ENCODE measurements around the gene PRSS23.

PRSS23 gene

DNA sequence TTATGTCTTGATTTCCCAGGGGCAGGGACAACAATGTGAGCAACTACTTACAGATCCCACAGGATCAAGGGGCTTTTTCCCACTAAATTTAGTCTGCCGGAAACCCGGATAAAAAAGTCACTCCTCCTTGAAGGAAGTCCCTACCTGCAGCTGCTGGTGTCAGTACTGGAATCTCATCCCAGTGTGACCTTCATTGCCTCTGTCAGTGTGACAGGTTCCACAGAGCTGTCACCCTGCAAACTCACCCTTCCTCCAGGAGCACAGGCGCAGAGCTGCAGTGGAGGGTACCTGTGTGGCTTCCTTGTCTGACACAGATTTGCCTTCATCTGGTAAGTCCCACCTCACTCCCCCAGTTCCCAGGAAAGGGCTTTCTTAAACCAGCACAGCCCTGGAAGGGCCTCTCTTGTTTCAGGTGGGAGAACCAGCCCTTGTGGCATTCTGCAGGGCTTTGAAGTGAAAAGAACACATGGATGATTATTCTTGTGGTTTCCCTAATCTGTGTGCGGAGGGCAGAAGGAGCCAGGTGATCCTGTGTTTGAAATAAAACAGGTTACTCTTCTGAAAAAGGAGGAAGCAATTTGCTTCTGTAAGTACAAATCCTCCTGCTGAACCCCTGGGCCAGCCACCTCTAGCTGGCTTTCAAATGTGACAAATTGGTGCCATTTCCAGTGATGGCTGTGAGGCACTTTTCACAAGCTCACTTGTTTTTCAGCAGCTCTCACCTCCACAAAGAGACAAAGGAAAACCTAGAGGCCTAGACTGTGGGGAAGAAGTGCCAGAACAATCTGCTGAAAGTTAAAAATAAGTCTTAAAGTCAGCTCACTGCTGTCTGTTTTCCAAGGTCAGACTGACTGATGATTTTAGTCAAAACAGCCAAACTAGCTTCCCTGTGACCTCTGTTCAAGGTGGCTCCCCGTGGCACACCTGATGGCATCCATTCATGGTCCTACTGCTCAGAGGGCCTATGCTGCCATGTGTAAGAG lies 9.2 kb upstream of the PRSS23 start:
- no peak for DNase-seq (ENCODE audit: low read depth)

DNA sequence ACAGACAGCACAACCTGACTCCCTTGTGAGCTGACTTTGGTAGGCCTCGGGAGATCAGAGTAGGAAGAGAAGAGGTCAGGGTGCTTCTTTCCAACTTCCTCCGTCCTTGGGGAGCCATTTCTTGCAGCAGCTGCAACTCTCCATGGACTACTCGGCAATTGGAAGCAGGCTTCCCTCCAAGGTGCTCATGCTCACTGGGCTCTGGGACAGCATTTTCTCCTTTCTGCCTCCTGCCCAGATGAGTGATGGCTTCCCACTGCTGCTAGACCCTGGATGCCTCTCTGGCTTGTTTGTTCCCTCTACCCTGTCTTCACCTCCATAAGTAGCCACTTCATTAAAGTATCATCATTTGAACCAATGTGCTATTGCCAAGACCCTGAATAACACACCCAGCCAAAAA lies 8.2 kb upstream of the PRSS23 start:
- DNase-seq (ENCODE audit: low read depth), result no peak

DNA sequence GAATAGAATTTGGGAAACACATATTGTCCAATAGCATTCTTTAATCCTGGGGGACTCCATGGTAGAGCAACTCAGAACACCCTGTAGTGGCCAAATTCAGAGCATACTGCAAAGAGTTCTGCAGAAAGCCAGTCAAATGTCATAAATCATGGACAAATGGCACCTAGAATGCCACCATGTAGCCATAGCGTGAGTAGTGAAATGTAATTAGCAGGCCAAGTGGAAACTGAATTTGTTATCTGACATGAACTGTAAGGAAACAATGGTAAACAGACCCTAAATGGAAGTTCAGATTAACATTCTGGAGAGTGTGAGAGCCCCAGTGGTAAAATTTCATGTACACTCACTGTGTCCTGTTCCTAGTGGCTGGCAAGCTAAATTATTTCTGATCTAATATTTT lies 7.0 kb upstream of the PRSS23 start:
- DNase-seq (ENCODE audit: low read depth), result no peak

DNA sequence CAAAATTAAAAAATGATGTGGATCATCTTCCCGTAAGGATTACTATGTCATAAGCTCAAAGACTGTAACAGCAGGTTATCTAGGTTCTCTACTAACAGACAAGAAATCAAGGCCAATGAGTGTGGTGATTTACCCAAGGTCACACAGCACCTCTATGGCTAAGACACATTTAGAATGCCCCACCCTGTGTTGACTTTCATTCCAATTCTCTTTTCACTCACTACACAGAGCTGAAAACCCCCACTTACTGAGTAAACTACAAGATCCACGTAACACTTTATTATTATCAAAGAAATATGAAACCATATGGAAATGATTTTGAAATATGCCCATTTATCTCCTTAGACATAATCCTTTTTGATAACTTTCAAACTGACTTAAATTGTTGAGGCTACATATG lies 4.8 kb upstream of the PRSS23 start:
- no peak for DNase-seq (ENCODE audit: low read depth)

DNA sequence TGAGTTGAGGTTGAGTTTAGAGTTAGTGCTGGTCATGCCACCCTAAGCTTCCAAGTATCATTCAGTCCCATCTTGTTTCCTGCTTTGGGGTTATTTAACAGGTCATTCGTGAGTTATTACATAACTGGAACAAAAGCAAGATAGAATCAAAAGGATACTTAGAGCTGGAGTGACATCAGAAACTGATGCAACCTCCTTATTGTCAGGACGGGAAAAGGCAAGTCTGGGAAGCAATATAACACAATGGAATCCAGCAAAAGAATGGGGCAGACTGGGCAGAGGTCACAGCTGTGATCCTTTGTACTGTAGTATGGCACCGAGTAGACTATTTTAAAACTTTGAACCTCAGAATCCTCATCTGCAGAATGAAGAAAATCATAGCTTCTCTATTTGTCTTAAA lies 4.4 kb upstream of the PRSS23 start:
- DNase-seq (ENCODE audit: low read depth), result peak; percentile 59

DNA sequence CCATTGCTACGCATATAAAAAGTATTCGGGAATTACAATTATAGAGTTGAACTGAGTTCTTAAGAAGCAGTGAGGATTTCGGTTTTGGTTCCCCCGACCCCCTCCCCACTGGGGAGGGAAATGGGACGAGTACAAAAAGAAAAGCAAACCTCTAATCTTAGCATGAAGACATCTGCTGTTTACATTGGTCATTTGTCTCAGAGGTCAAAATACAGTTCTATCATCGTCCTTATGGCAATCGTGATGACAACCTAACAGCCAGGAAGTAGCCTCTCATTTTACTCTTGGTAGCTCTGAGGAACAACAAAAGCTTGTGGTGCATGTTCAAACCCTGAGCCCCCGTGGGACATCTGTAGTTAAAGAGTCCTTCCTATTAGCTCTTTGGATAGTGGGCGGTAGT lies 3.2 kb upstream of the PRSS23 start:
- DNase-seq (ENCODE audit: low read depth), result no peak

DNA sequence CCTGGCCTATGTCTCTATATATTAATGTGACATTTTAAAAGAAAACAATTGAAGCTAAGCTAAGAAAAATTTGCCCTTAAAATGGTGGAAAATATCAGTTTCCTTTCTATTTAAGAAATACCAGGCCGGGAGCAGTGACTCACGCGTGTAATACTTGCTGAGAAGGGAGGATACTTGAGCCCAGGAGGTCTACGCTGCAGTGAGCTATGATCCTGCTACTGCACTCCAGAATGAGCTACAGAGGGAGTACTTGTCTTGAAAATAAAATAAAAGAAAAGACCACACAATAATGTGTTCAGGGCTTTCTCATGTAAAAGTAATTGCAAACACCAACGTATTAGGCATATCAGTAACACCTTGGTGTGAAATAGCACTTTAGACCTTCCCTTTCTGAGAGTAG lies 1.4 kb upstream of the PRSS23 start:
- peak; percentile 90 for DNase-seq (ENCODE audit: low read depth)

DNA sequence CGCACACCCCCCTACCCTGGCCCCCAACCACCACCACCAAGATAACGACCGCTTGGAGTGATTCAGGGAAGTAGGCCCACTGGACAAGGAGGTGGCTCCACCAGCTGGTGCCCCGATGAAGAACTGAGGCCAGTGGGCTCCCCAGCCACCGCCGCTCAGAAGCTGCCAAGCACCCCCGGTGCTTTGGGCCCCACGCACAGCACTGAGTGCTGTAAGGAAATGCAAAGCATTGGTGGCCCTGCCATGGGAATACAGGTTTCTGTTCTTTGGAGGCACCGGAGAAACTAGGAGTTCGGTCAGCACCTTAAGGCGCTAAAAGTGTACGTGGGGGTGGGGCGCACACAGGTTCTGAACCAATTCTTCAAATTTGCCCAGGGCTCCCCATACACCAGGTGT lies 664 bp upstream of the PRSS23 start:
- no peak for DNase-seq (ENCODE audit: low read depth)

DNA sequence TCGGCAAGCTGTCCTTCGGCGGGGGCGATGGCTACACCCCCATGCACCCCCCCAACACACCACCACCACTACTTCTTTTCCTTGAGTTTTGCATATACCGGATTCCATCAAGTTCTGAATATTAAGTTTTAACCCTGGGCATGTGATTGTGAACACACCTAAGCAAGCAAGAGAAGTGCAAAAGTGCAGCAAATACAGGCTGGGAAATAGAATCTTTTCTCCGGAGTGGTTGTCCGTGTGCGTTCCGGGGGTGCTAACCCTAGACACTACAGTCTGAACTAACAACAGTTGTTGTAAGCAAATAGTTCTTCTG lies 574 bp downstream of the PRSS23 start:
- DNase-seq (ENCODE audit: low read depth), result no peak

DNA sequence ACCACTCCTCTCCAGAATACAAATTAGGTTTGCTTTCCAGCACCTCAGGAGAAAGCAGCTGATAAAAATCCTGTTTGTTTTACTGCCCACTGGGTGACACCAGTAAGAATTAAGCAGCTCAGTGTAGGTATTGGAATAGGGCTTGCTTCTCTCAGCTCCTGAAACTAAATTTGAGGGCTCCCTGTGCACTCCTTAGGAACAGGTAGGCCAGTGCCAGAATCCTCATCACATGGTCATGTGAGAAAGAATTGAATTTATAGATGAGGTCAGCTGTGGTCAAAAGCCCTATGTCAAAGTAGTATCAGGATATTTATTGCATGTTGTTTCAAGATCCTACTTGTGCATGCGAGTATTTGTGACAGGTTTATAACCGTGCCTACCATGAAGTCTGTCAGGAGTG lies 1.0 kb downstream of the PRSS23 start:
- DNase-seq (ENCODE audit: low read depth), result no peak

DNA sequence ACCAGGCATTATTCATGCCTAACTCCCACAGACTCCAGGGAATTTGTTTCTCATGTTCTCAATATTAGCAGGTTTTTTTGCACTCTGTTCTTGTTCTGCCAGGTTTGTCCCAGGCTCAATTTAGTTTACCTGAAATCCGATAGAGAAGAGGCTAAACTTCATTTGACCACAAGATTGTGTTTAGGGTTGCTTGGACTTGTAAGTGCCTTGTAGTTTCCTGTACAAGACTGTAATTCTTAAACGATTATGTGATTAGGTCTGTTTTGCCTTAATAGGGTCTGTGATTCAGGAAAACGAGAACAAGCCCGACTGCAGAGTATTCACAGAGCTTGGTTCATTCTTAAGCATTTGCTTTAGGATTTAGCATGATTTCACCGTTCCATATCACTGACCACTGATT lies 1.8 kb downstream of the PRSS23 start:
- DNase-seq (ENCODE audit: low read depth), result no peak

DNA sequence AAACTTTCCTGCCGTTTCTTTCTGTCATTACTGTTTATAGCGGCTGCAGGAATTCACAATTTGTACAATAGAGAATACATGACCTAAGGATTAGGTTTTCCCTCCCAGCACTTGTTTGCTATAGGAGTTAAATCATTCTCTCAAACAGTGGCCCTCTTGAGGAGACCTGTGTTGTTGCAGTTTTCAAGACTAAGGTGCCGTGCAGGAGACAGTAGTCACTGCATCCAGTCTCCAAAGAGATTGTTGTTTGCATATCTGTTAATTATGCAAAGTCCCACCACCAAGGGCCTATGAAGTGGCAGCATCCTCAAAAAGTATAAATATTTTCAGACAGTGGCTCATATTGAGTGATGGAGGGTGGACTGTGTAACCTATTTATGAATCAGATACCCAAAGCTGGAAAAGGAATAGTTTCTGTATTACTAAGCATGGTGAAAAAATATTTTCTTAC lies 2.3 kb downstream of the PRSS23 start:
- DNase-seq (ENCODE audit: low read depth), result peak; percentile 71

DNA sequence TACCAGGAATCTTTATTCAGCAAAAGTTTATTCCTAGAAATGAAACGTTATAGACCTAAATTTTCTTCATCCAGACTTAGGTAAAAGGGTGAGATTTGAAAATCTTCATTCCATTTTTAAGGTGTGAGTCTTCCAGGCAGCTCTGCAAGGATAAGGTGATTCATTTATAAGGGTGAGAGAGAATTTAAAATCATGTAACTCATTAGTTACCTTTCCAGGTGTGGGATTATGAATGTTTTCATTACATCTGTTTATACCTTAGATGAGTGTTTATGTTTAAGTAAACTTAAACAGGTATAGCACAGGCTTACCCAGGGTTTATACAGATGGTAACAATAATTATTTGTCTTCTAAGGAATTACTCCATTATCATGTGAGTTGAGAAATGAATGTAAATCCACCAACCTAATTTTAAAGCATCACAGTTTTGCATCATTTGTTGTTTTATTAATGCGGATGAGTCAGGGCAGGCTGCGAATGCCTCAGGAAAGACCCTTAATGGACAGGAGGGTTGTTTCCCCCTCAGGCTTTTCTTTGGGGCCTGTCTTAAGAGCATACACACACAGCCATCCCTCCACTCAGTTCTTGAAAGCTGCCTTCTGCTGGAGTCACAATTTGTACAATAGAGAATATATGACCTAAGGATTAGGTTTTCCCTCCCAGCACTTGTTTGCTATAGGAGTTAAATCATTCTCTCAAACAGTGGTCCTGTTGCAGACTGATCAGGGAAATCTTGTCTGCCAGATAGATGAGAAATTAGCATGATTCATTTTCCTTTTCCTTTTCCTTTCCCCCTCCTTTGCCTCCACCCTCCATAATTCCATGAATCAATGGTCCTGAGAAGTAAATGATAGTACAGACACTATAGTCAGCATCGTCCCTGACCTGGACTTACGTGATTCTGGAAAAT lies 3.0 kb downstream of the PRSS23 start:
- no peak for DNase-seq (ENCODE audit: low read depth)

DNA sequence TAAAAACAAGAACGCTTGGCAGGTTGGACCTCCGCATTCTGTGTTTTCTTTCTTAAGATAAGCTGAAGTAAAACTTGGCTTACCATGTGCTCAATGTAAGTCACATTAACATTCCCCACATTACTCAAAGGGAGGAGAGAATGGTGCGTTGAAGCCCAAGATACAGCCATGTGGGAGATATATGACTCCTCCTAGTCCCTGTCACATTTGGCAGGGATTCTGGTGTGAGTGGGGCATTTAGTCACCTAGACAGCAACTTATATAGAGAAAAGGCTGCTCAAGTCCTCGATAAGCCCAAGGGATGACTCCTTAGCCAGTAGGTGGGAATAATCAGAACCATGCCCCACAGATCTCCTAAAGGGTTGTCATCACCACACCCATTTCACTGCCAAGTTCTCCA lies 4.6 kb downstream of the PRSS23 start:
- no peak for DNase-seq (ENCODE audit: low read depth)

DNA sequence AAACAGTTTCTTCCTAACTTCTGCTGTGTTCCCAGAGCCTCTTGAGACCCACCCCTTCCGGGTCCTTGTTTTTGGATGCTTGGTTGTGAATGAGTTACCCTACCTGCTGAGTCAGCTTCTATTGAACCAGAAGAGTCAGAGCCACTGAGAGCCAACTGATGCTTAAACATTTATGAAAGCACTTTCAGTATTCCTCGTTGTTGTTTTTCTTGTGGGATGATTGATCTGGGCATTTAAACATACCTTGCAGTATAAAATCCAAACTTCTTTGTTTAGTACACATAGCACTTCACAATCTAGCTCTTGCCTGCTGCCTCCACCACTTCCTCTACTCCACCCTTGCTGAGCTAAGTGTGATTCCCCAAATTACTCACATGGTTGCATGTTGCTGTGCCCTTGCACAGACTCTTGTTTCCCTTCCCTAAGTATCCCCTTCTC lies 5.5 kb downstream of the PRSS23 start:
- no peak for DNase-seq (ENCODE audit: low read depth)

DNA sequence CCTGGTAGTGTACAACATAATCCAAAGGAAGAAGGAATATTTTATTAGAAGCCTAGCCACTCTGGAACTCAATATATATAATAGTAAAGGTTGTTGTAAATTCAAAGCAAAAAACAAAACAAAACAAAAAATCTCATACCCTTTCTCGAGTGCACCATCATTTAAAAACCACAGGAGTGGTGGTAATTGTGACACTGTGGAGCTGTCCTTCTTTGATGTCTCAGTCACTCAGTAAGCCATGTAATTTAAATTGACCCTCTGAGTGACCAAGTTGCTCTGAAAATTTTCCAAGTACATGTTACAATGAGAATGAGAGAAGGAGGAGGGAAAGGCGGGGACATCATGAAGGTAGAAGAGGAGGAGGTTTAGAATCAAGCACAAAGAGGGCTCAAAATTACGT lies 6.6 kb downstream of the PRSS23 start:
- DNase-seq (ENCODE audit: low read depth), result no peak

DNA sequence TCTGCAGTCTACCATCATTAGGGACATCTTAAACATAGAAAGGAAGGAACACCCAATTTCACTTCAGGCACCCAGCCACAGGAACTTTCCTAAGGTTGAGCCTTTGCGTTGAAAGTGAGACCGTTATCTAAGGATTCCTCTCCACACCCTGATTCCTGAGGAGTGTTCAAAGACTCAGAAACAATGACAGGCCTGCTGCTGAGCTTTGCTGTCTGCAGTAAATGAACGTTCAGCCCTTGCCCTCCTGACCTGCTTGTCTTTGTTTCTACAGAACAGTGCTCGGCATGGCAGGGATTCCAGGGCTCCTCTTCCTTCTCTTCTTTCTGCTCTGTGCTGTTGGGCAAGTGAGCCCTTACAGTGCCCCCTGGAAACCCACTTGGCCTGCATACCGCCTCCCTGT lies 7.0 kb downstream of the PRSS23 start:
- DNase-seq (ENCODE audit: low read depth), result no peak

DNA sequence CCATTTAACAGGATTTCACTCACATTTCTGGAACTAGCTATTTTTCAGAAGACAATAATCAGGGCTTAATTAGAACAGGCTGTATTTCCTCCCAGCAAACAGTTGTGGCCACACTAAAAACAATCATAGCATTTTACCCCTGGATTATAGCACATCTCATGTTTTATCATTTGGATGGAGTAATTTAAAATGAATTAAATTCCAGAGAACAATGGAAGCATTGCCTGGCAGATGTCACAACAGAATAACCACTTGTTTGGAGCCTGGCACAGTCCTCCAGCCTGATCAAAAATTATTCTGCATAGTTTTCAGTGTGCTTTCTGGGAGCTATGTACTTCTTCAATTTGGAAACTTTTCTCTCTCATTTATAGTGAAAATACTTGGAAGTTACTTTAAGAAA lies 9.2 kb downstream of the PRSS23 start:
- no peak for DNase-seq (ENCODE audit: low read depth)

DNA sequence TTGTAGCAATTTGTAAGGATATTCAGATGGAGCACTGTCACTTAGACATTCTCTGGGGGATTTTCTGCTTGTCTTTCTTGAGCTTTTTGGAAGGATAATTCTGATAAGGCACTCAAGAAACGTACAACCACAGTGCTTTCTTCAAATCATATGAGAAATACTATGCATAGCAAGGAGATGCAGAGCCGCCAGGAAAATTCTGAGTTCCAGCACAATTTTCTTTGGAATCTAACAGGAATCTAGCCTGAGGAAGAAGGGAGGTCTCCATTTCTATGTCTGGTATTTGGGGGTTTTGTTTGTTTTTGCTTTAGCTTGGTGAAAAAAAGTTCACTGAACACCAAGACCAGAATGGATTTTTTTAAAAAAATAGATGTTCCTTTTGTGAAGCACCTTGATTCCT lies 9.9 kb downstream of the PRSS23 start:
- peak; percentile 41 for DNase-seq (ENCODE audit: low read depth)

DNA sequence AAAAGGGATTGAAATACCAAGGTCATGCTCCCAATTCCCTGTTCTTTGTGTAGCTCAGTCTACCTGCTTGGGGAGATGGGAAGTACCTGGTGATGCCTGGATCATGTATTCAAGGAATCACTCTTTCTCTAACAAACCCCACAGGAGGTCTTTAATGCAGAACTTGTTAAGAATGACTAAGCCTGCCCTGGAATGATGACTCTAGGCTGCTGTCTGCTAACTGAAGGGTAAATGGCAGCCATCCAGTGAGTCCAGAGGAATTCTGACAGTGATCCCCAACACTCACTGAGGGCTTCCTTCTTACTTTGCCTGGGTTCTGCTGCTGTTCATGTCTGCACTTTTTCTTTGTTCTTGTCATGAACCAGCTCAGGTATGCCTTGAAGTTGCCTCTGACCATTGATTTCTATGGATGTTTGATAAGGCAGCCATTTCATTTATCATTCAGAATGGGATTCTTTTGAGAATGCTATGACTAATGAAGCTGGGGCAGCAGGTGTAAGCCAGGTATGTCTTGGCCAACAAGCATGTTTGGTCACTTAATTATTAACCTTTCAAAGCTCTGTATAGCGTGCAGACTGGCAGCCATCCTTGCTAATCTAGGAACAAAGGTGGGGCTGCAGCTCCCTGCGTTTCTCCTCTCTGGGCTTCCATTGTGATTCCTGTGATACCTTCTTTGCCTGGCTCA lies 11.4 kb downstream of the PRSS23 start:
- DNase-seq (ENCODE audit: low read depth), result peak; percentile 92

DNA sequence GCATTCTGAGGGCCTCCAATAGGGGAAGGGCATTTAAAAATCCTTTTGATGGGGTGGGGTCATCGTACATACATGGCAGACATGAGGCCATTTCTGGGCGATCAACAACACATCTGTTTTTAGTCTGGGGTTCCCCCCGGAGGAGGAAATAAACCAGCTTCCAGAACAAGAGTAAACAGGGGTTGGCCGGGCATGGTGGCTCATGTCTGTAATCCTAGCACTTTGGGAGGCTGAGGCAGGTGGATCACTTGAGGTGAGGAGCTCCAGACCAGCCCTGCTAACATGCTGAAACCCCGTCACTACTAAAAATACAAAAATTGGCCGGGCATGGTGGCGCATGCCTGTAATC lies 12.0 kb downstream of the PRSS23 start:
- no peak for DNase-seq (ENCODE audit: low read depth)

DNA sequence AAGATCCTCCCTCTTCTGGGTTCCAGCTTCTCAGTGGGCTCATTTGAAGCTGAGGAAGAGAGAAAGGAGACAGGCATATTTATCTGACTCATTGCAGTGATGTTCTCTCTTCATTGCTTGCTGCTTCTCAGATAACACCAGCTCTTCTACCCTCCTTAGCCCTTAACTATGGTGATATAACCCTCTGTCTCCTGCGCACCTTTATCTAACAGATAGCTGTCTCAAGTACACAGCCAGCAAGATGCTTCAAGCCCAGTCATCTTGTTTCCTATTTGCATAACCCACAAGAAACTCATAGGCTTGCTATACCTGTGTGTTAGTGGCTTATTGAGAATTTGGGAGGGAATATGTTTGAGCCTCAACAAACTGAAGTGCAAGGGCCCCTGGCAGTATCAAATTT lies 12.6 kb downstream of the PRSS23 start:
- peak; percentile 37 for DNase-seq (ENCODE audit: low read depth)

DNA sequence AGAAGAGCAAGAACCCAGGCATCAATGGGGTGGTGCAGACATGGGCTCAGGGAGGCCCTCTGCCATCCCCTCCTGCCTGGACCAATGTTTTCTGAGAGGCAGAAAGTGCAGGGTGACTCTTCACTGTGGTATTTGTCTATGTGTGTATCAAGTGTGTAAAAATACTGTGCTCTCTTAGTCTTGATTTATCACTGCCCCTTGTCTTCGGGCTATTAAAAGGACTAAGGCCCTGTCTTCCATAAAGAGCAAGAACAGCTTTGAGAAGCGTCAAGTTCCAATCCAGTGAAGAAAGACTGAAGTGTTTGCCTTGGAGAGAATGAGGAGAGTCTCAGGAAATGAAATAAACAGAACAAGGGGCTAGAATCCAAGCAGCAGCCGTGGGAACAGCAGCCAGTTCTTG lies 14.4 kb downstream of the PRSS23 start:
- DNase-seq (ENCODE audit: low read depth), result peak; percentile 97

All from EH (cell line).